HG03060 (cell line): ENCODE results near the gene PDE9A.
"Not testable (repeated sequence)": the region's sequence is repeated elsewhere in the genome, so short reads cannot be mapped to it uniquely, and the experiment has no call there.

Source experiments
- ATAC-seq: cut with Tn5 transposase; IDR thresholded peaks from one replicate; pipeline ENCODE4 v1.9.1; 2021; ENCODE audit warnings: low read depth, moderate number of reproducible peaks; ENCODE audit not compliant: unreplicated experiment

PDE9A gene

DNA sequence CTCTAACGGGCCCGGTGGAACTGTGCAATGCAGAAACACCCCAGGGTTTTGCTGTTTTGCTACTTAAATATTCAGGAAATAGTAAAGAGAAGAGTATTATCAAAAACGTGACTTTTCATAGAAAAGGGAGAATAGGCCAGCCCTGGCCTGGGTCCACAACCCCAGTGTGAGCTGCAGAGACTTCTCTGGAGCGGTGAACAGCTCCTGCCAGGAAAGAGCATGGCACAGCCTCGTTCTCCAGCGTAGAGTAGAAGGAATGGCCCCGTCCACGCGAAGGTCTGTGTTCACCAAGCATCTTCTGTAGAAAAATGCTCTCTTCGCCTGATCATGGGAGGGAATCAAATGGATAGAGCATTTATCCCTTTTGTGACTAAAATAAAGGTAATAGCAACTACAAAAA is 51.4 kb downstream of the PDE9A start:
- ATAC-seq: no peak

DNA sequence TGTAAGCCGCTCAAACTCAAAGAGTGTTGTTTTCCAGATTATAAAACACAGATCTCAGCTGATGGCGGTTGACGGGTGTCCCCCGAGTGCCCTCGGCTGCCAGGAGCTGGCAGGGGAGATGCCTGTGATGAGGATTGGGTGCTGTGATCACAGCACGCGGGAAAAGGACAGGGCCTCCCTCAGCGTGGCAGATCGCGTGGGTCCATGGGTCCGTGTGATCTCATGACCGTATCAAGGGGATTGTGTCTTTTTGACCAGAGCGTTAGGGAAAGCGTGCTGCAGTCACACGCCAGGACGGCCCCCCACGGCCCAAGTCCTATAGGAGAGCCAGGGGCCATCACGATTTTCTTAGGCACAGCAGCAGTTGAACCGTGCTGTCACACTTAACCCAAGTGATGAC is 51.9 kb downstream of the PDE9A start:
- no peak for ATAC-seq

DNA sequence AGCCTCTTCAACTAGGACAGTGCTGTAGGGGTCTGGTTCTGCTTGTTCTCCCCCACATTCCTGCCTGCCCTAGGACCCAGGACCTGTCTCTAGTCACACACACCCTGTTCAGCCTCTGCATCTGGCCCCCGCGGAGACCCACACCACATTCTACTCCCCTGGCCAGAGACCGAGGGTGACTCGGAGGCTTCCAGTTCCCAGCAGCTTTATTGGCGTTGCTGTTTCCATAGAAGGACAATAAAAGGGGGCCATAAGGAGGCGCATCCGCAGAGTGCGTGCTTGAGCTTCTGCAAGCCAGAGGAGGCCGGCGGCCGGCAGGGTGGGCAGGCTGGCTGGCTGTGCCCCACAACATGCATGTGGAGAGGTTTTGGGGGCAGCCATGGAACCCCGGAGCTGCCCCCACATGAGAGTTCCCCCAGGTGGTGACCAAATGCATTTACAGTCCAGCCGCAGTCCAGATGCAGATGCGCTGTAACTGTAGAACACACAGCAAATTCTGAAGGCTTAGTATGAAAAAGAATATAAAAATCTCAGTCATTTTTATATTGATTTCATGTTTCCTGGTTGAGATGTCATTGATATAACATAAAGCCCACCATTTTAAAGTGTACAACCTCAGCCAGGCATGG is 52.4 kb downstream of the PDE9A start:
- ATAC-seq: no peak

DNA sequence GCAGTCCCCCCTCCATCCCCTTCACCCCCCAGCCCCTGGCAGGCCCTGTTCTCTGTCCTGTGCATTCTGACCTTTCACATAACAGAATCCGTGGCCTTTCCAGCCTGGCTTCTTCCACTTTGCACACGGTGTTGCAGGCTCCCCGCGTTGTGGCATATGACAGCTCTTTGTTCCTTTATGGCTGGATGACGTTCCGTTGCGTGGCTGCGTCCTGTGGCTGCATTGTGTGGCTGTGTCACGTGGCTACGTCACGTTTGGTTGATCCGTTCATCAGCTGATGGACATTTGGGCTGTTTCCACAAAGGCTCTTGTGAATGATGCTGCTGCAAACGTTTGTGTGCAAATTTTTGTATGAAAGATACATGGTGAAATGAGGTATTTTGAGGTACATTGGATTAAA is 53.3 kb downstream of the PDE9A start:
- no peak for ATAC-seq

- ATAC-seq: no peak
Observed at GRCh38 chr21:42707207-42707830, 53.9 kb downstream of the PDE9A start.

GRCh38 chr21:42708107-42708506 is 54.7 kb downstream of the PDE9A start:
- no peak for ATAC-seq

DNA sequence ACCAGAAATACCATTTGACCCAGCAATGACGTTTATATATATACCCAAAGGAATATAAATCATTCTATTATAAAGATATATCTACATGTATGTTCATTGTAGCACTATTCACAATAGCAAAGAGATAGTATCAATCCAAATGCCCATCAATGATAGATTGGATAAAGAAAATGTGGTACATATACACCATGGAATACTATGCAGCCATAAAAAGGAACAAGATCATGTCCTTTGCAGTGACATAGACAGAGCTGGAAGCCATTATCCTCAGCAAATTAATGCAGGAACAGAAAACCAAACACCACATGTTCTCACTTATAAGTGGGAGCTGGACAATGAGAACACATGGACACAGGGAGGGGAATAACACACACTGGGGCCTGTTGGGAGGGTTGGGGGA is 55.5 kb downstream of the PDE9A start:
- not testable (repeated sequence) for ATAC-seq

GRCh38 chr21:42711667-42712066 is 58.2 kb downstream of the PDE9A start:
- ATAC-seq: no peak

DNA sequence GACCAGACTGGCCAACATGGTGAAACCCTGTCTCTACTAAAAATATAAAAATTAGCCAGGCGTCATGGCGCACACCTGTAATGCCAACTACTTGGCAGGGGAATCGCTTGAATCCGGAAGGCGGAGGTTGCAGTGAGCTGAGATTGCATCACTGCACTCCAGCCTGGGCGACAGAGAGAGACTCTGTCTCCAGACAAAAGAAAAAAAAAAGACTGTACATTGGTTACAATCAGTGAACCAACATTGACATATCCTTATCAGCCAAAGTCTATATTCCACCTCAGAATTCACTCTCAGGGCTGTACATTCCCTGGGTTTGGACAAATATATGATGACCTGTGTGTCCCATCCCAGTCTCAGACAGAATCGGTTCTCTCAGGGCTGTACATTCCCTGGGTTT is 62.0 kb downstream of the PDE9A start:
- ATAC-seq: not testable (repeated sequence)

DNA sequence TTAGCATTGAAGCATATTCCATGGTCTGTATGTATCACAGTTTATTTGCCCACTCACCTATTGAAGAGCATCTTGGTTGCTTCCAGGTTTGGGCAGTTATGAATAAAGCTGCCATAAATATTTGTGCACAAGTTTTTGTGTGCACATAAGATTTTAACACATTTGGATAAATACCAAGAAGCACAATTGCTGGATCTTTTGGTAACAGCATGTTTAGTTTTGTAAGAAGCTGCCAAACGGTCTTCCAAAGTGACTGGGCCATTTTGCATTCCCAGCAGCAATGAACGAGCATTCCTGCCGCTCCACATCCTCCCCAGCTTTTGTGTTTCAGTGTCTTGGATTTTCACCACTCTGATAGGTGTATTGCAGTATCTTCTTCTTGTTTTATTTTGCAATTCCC is 62.7 kb downstream of the PDE9A start:
- ATAC-seq: no peak

- ATAC-seq: not testable (repeated sequence)
Observed at GRCh38 chr21:42720484-42720883, 67.1 kb downstream of the PDE9A start.

- no peak for ATAC-seq
Observed at GRCh38 chr21:42721341-42721824, 68.0 kb downstream of the PDE9A start.

GRCh38 chr21:42722153-42722552 is 68.7 kb downstream of the PDE9A start:
- no peak for ATAC-seq

DNA sequence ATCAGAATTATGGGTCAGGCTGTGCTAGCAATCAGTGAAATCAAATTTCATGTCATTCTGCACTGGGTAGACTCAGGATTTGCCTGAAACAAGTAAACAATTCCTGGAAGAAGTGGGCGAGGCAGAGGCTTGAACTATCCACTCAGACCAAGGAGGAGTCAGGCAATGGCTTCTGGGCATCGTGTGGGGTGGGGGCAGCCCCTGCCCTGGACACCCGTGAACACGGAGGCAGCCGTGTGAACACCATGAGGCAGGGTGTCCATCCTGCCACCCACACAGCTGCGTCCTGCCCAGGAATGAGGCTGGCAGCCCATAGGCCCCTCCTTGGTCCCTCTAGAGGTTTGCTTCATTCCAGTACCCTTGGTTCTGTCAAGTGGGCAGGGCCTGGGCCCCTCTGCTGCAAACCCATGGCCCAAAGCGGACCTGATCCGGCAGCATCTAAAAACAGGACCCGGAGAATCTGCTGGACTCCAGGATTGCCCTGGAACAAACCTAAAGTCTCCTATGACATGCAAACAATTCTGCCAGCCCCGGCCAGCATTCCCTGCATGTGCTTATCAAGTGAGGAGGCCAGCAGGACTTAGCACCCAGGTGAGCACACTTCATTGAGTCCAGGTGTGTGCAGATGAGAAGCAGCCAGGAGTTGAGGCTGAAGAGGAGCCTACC is 69.5 kb downstream of the PDE9A start:
- no peak for ATAC-seq

DNA sequence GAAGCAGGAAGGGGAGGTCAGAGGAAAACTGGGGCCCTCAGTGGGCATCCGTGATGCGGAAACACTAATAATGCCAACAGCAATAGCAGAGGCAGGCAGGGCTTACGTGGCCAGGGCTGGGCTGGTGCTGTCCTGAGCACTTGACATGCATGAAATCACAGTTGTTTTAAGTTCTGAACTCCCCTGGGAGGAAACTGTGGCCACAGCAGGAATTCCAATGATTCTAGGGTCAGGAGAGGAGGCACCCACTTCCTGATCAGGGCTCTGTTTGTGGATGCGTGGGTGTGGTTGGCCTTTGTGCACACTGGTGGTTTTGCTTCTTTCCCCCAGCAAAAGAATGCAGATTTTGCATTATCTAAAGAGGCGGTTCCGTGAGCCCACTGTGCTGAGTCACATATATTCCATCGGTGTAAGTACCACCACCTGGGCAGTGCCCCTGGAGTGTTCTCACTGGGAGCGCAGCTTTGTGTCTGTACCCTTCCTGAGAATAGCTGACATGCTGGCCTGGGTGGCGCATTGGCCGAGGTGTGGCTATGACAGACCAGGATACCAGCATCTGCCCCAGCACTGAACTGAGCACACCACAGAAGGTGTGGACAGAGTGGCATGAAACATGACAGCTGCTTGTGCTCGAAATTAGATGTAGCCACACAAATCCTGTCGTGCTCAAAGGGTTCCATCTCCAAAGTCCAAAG is 71.0 kb downstream of the PDE9A start:
- no peak for ATAC-seq

GRCh38 chr21:42725416-42725930 is 72.1 kb downstream of the PDE9A start:
- ATAC-seq: no peak

DNA sequence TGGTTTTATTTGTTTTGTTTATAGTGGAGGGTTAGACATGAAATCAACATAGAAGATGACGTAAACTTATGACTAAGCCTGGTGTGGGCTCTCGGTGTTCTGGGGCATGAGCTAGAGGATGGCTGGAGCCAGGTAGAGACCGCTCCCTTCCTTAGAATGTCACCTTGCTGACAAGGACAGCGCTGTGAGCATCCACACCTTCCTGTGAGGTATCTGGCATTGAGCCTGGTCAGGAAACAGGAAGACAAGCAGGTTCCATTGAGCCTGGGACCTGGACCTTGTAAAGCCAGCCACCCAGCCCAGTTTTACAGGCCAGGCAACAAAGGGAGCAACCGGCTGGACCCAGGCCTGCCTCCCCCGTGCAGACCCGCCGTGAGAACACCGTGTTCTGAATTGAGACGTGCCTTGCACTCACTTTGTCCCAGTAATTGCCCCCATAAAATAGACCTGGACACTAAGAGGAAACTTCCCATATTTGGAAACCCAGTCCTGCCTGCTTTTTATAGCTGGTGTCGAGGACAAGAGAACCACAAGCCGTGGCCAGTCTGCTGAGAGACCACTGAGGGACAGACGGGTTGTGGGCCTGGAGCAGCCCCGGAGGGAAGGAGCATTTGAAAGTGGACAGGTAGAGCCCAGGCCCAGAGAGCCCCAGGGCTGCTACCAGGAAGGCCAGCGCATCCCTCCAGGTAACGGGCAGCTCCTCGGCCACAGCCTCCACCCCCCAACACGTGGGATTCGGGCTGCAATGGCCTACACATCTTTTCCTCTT is 78.0 kb downstream of the PDE9A start:
- no peak for ATAC-seq

GRCh38 chr21:42732033-42732410 is 78.6 kb downstream of the PDE9A start:
- no peak for ATAC-seq

DNA sequence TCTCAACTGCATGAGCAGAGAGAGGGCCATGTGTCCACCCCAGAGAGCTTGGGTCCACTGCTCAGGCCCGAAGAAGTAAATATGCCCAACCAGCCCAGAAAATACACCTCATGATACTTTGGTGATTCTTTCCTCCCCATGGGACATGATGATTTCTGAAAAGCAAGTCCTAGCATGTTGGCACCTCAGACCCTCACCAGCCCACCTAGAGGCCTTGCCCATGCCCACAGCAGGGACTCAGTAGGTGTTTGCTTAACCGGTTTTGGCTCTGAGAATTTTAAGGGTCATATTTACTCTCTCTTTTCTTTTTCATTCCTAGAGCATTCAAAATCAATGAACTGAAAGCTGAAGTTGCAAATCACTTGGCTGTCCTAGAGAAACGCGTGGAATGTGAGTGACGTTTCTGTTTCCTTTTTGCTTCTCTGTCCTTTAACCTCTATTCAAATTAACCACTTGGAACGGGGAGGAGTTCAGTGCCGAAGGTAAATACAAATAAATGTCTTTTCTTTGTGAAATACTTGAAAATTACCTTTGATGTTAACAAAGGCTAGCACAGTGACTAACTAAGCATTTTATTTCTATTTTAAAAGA is 79.7 kb downstream of the PDE9A start:
- ATAC-seq: no peak

GRCh38 chr21:42733874-42734273 is 80.5 kb downstream of the PDE9A start:
- ATAC-seq: no peak
